HCT116 (cell line): Measurements from ENCODE around the gene ZFHX3. TPM values are rescaled to one million over a fixed set of nuclear protein-coding genes. Genes with fewer than 3 reads are reported as not detected.

Source experiments
- ATAC-seq: fragments of 200-7000 bp; cut with Tn5 transposase; 2 replicates; pipeline ENCODE4 v1.9.1; 2020; ENCODE audit warnings: mild to moderate bottlenecking, moderate library complexity
- BruUV-seq: library from RNA; stranded (reverse); fragments of 400-500 nt; replicated peaks from 2 replicates; lab custom pipeline; 2021; lab: Mats Ljungman, UMichigan
- CTCF ChIA-PET: fragments of 300-600 bp; sonication (Branson Sonifier 250); formaldehyde crosslinking; loops from one replicate; lab custom pipeline; 2021; ENCODE audit warnings: antibody characterized with exemption; lab: Charles Lee
- POLR2A ChIA-PET: fragments of 300-600, 350-600 bp; sonication (Branson Sonifier 250); formaldehyde crosslinking; loops from one replicate; lab custom pipeline; 2021; ENCODE audit warnings: antibody characterized with exemption; lab: Charles Lee
- RAD21 ChIA-PET, 2 experiments: fragments of 300-600 bp; sonication (Branson Sonifier 250); formaldehyde crosslinking; loops; one replicate each; lab custom pipeline; 2023; ENCODE audit warnings: low total read pairs in 2 of 2; ENCODE audit not compliant: uncharacterized antibody in 2 of 2, unreplicated experiment in 2 of 2, low non-redundant PET in 1 of 2; lab: Charles Lee
- DNase-seq: peaks from one replicate; pipeline ENCODE4 v3.0.0-alpha.2; 2010; ENCODE audit warnings: low read depth, low spot score
- H2AFZ ChIP-seq: fragments of 200-600 bp; shearing (Covaris generic), sonication (generic); 2 replicates; pipeline ENCODE4 v1.6.1; 2017; ENCODE audit warnings: low read depth, mixed run types, mixed read lengths, antibody characterized with exemption, low read length; ENCODE audit not compliant: poor library complexity, severe bottlenecking
- H3K27ac ChIP-seq: 2 replicates; pipeline ENCODE4 v1.5.1; 2012; ENCODE audit warnings: low read depth, low read length
- H3K27me3 ChIP-seq: fragments of 200-600 bp; sonication (generic); 2 replicates; pipeline ENCODE4 v1.6.1; 2016; ENCODE audit warnings: mixed run types, low read length, mixed read lengths; ENCODE audit not compliant: insufficient read depth
- H3K36me3 ChIP-seq, 2 experiments: fragments of 200-500 bp in 1 of 2; fragments of 200-600 bp in 1 of 2; sonication (Bioruptor generic) in 1 of 2; sonication (generic) in 1 of 2; 2 replicates each; pipeline versions ENCODE4 v1.5.1 to v1.6.1; 2014 to 2016; ENCODE audit warnings: low read length in 2 of 2, inconsistent platforms in 1 of 2, mixed read lengths in 1 of 2, mixed run types in 1 of 2; ENCODE audit not compliant: insufficient read depth in 2 of 2, control insufficient read depth in 1 of 2
- H3K4me1 ChIP-seq, 2 experiments: fragments of 200-600 bp in 1 of 2; sonication (generic) in 1 of 2; 2 replicates each; pipeline versions ENCODE4 v1.5.1 to v1.6.1; 2012 to 2017; ENCODE audit warnings: low read length in 2 of 2, inconsistent platforms in 1 of 2, mild to moderate bottlenecking in 1 of 2, mixed read lengths in 1 of 2, mixed run types in 1 of 2, moderate library complexity in 1 of 2; ENCODE audit not compliant: insufficient read depth in 2 of 2, control insufficient read depth in 1 of 2
- H3K4me2 ChIP-seq: fragments of 200-600 bp; sonication (generic); 2 replicates; pipeline ENCODE4 v1.6.1; 2017; ENCODE audit warnings: mixed run types, low read length, mixed read lengths
- H3K4me3 ChIP-seq, 2 experiments: fragments of 200-600 bp in 1 of 2; sonication (generic) in 1 of 2; replicated peaks in 1 of 2; 2 replicates each; pipeline ENCODE4 v1.5.1; 2011 to 2016; ENCODE audit warnings: low read length in 2 of 2, control low read depth in 1 of 2, low read depth in 1 of 2, mild to moderate bottlenecking in 1 of 2, mixed read lengths in 1 of 2, mixed run types in 1 of 2
- H3K79me2 ChIP-seq: fragments of 200-600 bp; sonication (generic); 2 replicates; pipeline ENCODE4 v1.6.1; 2017; ENCODE audit warnings: mild to moderate bottlenecking, mixed run types, low read length, moderate library complexity, mixed read lengths; ENCODE audit not compliant: insufficient read depth
- H3K9ac ChIP-seq: fragments of 200-600 bp; sonication (generic); 2 replicates; pipeline ENCODE4 v1.6.1; 2016; ENCODE audit warnings: low read length, mixed read lengths
- H3K9me2 ChIP-seq: fragments of 200-600 bp; sonication (generic), shearing (Covaris generic); 2 replicates; pipeline ENCODE4 v1.6.1; 2017; ENCODE audit warnings: mixed run types, mild to moderate bottlenecking, moderate library complexity; ENCODE audit not compliant: insufficient read depth
- H3K9me3 ChIP-seq, 2 experiments: fragments of 200-500 bp in 1 of 2; fragments of 200-600 bp in 1 of 2; sonication (Bioruptor generic) in 1 of 2; sonication (generic) in 1 of 2; 2 replicates each; pipeline ENCODE4 v1.6.1; 2014 to 2017; ENCODE audit warnings: low read length in 2 of 2, mixed read lengths in 2 of 2, inconsistent platforms in 1 of 2, low read depth in 1 of 2, mild to moderate bottlenecking in 1 of 2, mixed run types in 1 of 2, moderate library complexity in 1 of 2; ENCODE audit not compliant: control insufficient read depth in 1 of 2, insufficient read depth in 1 of 2
- H4K20me1 ChIP-seq: fragments of 200-600 bp; sonication (generic), shearing (Covaris generic); 2 replicates; pipeline ENCODE4 v1.6.1; 2017; ENCODE audit warnings: mixed run types, mild to moderate bottlenecking, moderate library complexity; ENCODE audit not compliant: insufficient read depth
- ATF3 ChIP-seq: IDR thresholded peaks from 2 replicates; pipeline ENCODE4 v1.6.1; 2012
- CBX3 ChIP-seq: IDR thresholded peaks from 2 replicates; pipeline ENCODE4 v1.6.1; 2012; ENCODE audit warnings: low read depth
- CTCF ChIP-seq, 3 experiments: fragments of 200-600 bp in 1 of 3; sonication (generic) in 1 of 3; IDR thresholded peaks in 2 of 3; conservative IDR thresholded peaks in 1 of 3; 2 replicates each; pipeline ENCODE4 v1.5.1; 2012 to 2017; ENCODE audit warnings: low read depth in 2 of 3, low read length in 2 of 3, antibody characterized with exemption in 1 of 3, borderline replicate concordance in 1 of 3, control low read depth in 1 of 3, mild to moderate bottlenecking in 1 of 3, mixed read lengths in 1 of 3, mixed run types in 1 of 3, moderate library complexity in 1 of 3; ENCODE audit not compliant: insufficient read depth in 1 of 3
- ELF1 ChIP-seq: IDR thresholded peaks from 2 replicates; pipeline ENCODE4 v1.6.1; 2012; ENCODE audit warnings: low read depth, borderline replicate concordance
- EZH2 ChIP-seq: fragments of 200-600 bp; sonication (generic); IDR thresholded peaks from 2 replicates; pipeline ENCODE4 v1.6.1; 2017; ENCODE audit warnings: antibody characterized with exemption, mixed run types
- EZH2phosphoT487 ChIP-seq: fragments of 200-600 bp; IDR thresholded peaks from 2 replicates; pipeline ENCODE4 v1.6.1; 2018; ENCODE audit warnings: antibody characterized with exemption, borderline replicate concordance
- FOSL1 ChIP-seq: IDR thresholded peaks from 2 replicates; pipeline ENCODE4 v1.6.1; 2012; ENCODE audit warnings: low read depth
- JUND ChIP-seq: IDR thresholded peaks from 2 replicates; pipeline ENCODE4 v1.6.1; 2012
- MAX ChIP-seq: IDR thresholded peaks from 2 replicates; pipeline ENCODE4 v1.6.1; 2012
- POLR2A ChIP-seq: IDR thresholded peaks from 2 replicates; pipeline ENCODE4 v1.7.0; 2011; ENCODE audit warnings: borderline replicate concordance; ENCODE audit not compliant: insufficient read depth, insufficient read length; ENCODE audit errors: extremely low read depth
- POLR2AphosphoS5 ChIP-seq: IDR thresholded peaks from 2 replicates; pipeline ENCODE4 v1.6.1; 2011; ENCODE audit warnings: mild to moderate bottlenecking, low read depth, low read length, moderate library complexity
- SIN3A ChIP-seq: IDR thresholded peaks from 2 replicates; pipeline ENCODE4 v1.6.1; 2012; ENCODE audit warnings: low read depth
- SP1 ChIP-seq: IDR thresholded peaks from 2 replicates; pipeline ENCODE4 v1.6.1; 2012; ENCODE audit warnings: low read depth
- SRF ChIP-seq: IDR thresholded peaks from 2 replicates; pipeline ENCODE4 v1.6.1; 2012; ENCODE audit warnings: low read depth
- TCF7L2 ChIP-seq: IDR thresholded peaks from 2 replicates; pipeline ENCODE4 v1.7.0; 2011; ENCODE audit warnings: borderline replicate concordance, inconsistent platforms; ENCODE audit not compliant: insufficient read depth, insufficient read length; ENCODE audit errors: extremely low read depth
- YY1 ChIP-seq: IDR thresholded peaks from 2 replicates; pipeline ENCODE4 v1.6.1; 2011; ENCODE audit warnings: low read length, low read depth, moderate library complexity, mild to moderate bottlenecking; ENCODE audit not compliant: insufficient replicate concordance; ENCODE audit errors: extremely low read depth
- ZBTB33 ChIP-seq: IDR thresholded peaks from 2 replicates; pipeline ENCODE4 v1.6.1; 2011; ENCODE audit warnings: mild to moderate bottlenecking, low read length, moderate library complexity; ENCODE audit not compliant: insufficient replicate concordance; ENCODE audit errors: extremely low read depth
- ZFX ChIP-seq: fragments of 450-650 bp; IDR thresholded peaks from 2 replicates; pipeline ENCODE4 v1.6.1; 2017
- ZNF274 ChIP-seq: fragments of 200-500 bp; sonication (Bioruptor generic); IDR thresholded peaks from 2 replicates; pipeline ENCODE4 v1.6.1; 2014; ENCODE audit warnings: mild to moderate bottlenecking, low read depth, low read length, inconsistent platforms
- intact Hi-C: fragments of 100-400 bp; cut with micrococcal nuclease; formaldehyde crosslinking; loops from 2 replicates; pipeline ENCODE4 v1.10.0; 2022
- total RNA-seq: library from RNA; stranded (reverse); gene quantifications from one replicate; pipeline ENCODE4 v1.2.1, GENCODE V29; 2021; ENCODE audit not compliant: unreplicated experiment

The ZFHX3 gene
- total RNA-seq, 1 experiment from 2014 or later = 6.3 TPM

- Histone ChIP-seq H3K36me3 (no peaks in the 10 kb centered on the region), H4K20me1 (no peaks in the 10 kb centered on the region; the same call in 1 of the 2 replicates), H3K27me3 (no peaks in the 10 kb centered on the region), H3K79me2 (no peaks in the 10 kb centered on the region), H3K9ac (no peak overlapping the region), H2AFZ (no peak overlapping the region), H3K9me2 (no peaks in the 10 kb centered on the region), H3K4me1 (peaks cover 0 to 4% of the 10 kb centered on the region in 2 experiments; a peak in 1 of 4 replicates), H3K9me3 (no peaks in the 10 kb centered on the region), H3K27ac (no peak overlapping the region), H3K4me3 (no peak overlapping the region), H3K4me2 (no peak overlapping the region)
- CTCF ChIA-PET = interaction anchor here (0.6 to 1.9 kb wide), 35 partner anchors 8 to 1049 kb away, joined by 3 to 25 read pairs (median 5); no protein-coding TSS in a partner anchor
- BruUV-seq = no TSS peak
- ATAC-seq (peak; percentile 94), DNase-seq (no peak)
- intact Hi-C loops = loop anchor here (2.0 to 10.0 kb wide), 4 partner anchors 222 to 588 kb away; no protein-coding TSS in a partner anchor
- POLR2A ChIA-PET = no interaction called here
- RAD21 ChIA-PET = interaction anchor here (0.6 to 1.3 kb wide), 4 partner anchors 182 to 457 kb away, joined by 4 to 5 read pairs (median 4); no protein-coding TSS in a partner anchor
- TF ChIP-seq POLR2A (no peak), SIN3A (no peak), EZH2 (no peak), CTCF (IDR thresholded peaks at IDR 0.05 in 2 of 3, conservative IDR thresholded peaks at IDR 0.05 in 1 of 3; ENCODE audit: borderline replicate concordance in 1 of 3, insufficient read depth in 1 of 3, low read depth in 2 of 3, low read length in 2 of 3) (peak; percentile 76 to 99 (median 99); a peak in 5 of 6 replicates), POLR2AphosphoS5 (no peak), ATF3 (no peak), SP1 (no peak), EZH2phosphoT487 (no peak), ZBTB33 (no peak), TCF7L2 (no peak), CBX3 (0 out of 2 replicates have a peak, but pooled peaks have one; percentile 0), ZNF274 (no peak), MAX (no peak), YY1 (peak; percentile 53), FOSL1 (no peak), ELF1 (no peak), SRF (no peak), JUND (no peak), ZFX (no peak)
Measured at GRCh38 chr16:72832621-72833248, 215.2 kb downstream of the ZFHX3 start.
